ENCODE measurements around the gene MAN1A1.

The MAN1A1 gene

GRCh38 chr6:119325559-119326265, 23.8 kb downstream of the MAN1A1 start:
- DNase-seq (ENCODE audit: low read depth) = no peak

GRCh38 chr6:119324718-119325117, 24.8 kb downstream of the MAN1A1 start:
- no peak for DNase-seq (ENCODE audit: low read depth)

DNA sequence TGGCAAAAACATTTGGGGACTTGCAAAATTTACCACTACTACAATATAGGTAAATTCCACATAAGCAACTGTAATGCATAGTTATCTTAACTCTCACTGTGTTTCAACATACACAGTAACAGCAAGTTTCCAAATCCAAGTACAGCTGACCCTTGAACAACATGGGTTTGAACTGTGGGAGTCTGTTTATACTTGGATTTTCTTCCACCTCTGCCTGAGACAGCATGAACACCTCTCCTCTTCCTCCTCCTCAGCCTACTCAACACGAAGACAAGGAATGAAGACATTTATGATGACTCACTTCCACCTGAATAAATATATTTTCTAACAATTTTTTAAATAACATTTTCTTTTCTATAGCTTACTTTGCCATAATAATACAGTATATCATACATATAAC, 25.6 kb downstream of the MAN1A1 start:
- no peak for DNase-seq (ENCODE audit: low read depth)

DNA sequence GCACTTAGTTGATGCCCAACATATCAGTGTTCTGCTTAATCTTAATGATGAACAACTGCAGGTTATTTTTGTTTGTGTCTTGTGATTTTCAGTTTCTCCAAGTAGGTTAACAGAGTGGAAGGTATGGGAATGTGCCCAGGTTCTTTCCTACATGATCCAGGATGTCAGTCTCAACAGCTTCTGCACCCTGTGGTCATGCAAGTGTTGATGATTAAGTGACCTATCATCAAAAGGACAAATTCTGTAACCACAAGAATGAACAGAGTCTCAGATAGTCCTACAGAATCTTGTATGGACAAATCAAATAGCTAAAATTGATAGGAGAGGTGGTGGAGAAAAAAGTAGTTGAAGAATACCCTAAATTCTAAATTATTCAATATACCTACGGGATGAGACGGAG, 26.1 kb downstream of the MAN1A1 start:
- DNase-seq (ENCODE audit: low read depth) = no peak

DNA sequence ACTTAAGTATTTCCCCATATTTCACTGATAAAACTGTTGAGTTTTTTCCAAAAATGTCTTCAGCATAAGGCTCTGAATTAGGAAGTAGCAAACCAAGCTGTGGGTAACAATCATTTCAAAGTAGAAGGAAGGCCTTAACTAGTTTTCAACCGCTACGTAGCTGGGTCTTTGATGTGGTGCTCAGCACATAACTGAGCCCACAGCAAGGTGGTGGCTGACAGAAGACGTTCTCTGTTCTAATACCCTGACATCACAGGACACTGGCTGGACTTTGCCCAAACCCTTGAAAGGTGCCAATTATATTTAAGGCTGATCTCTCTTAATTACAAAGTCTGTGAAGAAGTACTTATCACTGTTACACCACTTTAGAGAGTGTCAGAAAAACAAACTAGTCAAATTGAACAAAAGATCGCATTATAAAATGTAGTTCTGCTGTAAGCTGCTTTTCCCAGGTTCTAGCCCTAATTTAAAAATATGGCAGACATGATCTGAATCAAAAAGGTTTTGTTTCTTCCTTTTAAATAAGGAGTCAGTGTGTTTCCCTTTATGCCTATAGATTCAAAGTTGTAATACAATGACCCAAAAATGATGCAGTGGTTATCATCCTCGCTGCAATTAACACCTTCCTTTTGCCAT, 26.7 kb downstream of the MAN1A1 start:
- no peak for DNase-seq (ENCODE audit: low read depth)

- DNase-seq (ENCODE audit: low read depth) = no peak
These were observed 27.5 kb downstream of the MAN1A1 start for GRCh38 chr6:119322034-119322433.

DNA sequence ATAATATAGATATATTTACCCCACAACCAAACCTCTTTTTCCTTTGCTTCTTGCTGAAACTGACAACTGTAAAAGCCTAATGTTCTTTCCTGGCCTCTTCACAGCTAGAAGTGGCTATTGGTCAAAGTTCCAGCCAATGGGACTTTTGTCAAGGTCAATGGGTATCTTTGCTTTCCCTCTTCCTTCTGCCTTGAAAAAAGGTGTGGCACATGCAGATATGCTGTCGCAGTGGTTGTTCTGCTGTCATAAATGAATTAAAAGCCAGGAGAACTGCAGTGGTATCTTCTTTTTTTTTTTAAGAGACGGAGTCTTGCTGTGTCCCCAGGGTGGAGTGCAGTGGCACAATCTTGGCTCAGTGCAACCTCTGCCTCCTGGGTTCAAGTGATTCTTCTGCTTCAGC, 29.9 kb downstream of the MAN1A1 start:
- no peak for DNase-seq (ENCODE audit: low read depth)

DNA sequence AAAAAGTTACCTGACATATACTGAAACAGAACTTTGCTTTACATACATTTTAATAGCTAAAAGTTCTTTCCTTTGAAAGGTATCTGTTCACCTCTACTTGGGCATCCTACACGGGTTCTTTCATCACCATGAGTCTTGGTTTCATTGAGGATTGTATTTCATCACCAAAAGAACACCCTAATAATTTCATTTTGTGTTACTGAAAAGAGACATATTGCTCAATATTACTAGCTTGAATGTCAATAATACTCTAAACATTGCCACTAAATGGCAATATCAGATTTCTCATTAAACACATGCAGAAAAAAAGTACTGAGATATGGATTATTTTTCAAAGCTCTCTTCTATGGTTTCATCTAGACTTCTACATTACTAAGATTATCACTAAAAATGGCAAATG, 30.8 kb downstream of the MAN1A1 start:
- no peak for DNase-seq (ENCODE audit: low read depth)

GRCh38 chr6:119318176-119318575, 31.4 kb downstream of the MAN1A1 start:
- DNase-seq (ENCODE audit: low read depth) = no peak

DNA sequence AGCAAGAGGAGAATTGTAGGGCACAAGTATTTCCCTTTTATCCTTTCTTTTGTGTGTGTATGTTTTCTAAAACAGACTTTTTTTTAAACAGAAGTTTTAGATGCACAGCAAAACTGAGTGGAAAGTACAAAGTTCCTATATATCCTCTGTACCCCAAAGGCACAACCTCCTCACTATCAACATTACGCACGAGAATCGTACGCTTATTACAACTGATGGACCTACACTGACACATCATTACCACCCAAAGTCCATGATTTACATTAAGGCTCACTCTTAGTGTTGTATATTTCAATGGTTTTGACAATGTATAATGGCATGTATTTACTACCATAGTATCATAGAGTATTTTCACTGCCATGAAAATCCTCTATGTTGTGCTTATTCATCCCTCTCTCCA, 32.6 kb downstream of the MAN1A1 start:
- DNase-seq (ENCODE audit: low read depth) = no peak

GRCh38 chr6:119314885-119315272, 34.7 kb downstream of the MAN1A1 start:
- no peak for DNase-seq (ENCODE audit: low read depth)

DNA sequence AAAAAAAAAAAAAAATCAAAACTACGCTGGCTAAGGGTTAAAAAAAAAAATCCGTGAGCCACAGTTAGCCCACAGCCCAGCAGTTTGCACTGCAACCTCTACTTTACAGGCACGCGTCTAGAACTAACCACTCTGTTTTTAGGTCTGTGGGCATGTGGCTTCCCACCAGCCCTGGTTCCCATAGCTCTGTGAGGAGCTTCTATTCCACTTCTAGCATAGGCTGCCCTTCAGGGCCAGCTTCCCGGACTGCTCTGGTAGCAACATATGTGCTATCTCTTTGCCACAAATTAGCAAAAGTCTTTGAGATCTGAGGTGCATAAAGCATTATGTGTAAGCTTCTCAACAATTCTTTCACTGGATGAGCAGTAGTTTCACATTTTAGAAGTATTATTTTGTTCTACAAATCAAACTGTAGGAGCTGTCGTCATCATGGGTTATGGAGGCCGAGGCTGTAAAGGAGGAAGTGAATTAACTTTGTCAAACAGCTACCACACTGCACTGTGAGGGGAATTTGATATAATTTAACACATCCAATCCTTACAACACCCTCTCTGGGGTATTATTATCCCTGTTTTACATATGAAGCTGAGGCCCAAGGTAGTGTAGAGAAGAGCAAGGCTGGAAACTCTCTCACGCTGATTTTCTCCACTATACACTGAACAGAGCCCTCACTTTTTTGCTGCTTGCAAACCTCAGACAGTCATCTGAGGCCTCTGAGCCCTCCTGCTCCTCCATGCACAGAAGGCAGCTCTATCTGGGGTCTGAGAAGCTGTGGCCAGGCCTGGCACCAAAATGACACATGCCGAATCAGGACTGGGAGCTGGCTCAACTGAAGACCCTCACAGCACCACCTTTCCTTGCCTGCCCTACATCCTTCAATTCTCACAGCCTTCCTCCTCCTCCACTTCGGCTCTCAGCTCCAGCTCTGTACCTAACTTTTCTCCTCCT, 35.4 kb downstream of the MAN1A1 start:
- no peak for DNase-seq (ENCODE audit: low read depth)

DNA sequence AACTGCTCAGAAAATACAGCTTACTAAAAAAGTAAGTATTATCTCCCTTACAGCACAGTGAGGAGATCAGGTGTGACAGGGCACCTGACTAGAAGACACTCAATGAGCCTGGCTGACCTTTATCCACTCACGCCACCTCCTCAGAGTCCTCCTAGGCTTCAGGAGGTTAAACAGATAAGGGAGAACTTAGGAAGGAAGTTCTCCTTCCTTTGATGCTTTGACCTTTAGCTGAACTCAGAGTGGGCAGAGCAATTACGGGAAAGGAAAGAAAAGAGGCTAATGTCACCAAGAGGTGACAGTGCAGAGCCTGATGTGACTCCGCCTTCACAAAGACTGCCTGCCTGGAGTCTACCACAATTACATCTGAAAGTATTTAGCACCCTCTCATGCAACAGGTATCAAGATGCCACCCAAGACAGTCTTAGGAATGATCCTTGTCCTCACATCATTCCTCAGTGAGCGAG, 36.7 kb downstream of the MAN1A1 start:
- DNase-seq (ENCODE audit: low read depth) = no peak

DNA sequence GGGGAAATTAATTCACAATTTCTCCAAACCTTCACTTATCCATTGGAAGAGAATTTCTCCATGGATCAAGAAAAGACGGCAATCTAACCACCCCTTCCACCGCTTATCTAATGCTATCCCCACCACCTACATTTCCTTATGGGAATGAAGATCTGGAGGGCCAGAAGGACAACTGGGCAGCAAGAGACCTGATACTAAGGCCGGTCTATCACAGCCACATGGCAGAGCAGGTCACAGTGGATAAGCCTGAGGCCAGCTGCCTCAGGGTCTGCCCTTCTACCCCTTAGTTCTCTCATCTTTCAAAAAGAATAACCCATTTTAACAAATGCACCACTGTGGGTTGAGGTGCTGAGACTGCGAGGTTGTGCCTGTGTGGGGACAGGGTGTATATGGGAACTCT, 37.1 kb downstream of the MAN1A1 start:
- no peak for DNase-seq (ENCODE audit: low read depth)

- DNase-seq (ENCODE audit: low read depth) = no peak
These were observed 37.9 kb downstream of the MAN1A1 start for GRCh38 chr6:119311514-119312142.

DNA sequence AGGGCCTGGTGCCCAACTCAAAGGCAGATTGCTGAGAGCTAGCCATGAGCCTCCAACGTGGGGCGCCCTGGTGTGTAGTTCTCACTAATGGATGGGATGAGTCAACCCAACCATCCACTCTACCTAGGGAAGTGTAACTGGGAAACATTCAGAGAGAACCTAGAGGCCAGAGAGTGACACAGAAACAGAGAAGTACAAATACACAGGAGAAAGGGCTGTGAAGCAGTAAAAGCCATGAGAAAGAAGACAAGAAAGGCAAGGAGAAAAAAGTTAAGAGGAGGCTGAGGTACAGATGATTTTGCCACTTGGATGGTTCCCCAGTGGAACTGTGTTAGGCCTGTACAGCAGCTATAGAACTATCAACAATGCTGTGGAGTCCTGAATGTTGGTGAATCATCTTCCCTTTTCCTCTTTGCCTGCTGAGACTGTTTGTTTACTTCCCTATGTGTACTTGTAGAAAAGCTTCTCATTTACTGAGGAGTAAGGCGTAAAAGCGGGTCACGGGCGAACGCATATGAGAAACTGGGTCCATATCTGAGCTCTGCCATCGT, 39.0 kb downstream of the MAN1A1 start:
- no peak for DNase-seq (ENCODE audit: low read depth)

DNA sequence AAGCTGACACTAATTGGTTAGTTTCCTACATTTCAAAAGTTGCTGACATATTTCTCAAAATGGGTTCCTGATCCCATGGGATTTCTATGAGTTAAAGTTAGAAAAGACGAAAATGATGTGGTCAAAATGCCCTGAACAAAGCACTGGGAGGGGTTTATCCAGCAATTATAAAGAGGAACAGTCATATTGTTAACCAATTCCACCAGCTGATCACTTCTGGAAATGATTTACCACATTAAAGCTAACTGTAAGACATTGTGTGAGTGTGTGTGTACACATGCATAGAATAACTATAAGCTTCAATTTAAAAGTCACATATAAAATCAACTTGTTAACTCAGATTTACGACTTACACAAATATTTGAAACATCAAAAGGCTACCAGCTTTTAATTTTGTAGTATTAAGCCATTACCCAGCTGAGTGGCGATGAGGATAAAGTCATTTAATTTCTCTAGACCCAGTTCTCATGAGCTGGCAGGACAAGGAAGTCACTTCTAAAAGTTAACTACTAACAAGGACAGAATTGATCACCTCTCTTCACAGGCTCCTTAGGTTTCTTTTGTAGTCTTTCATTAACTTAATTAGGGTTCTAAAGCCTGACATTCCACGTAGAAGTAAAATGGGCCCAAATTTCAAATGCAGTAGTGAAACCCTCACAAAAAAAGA, 40.4 kb downstream of the MAN1A1 start:
- DNase-seq (ENCODE audit: low read depth) = no peak

GRCh38 chr6:119308048-119308570, 41.5 kb downstream of the MAN1A1 start:
- DNase-seq (ENCODE audit: low read depth) = no peak

DNA sequence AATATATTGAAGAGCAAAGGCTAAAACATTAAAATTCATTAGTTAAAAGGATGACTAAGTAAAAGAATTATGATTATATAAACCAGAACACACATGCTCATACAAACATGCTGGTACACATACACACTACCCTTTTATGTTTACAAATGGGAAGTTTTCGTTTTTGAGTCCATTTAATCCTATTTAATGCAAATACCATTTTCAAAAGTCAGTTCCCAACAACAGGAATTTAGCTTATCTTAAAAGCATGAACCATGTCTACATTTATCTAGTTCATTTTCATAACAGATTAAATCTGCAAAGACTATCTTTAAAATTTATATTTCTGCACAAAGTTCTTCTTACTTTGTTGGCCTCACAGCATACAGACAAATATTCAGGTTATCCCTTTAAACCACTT, 42.5 kb downstream of the MAN1A1 start:
- DNase-seq (ENCODE audit: low read depth) = no peak

GRCh38 chr6:119306396-119306968, 43.1 kb downstream of the MAN1A1 start:
- no peak for DNase-seq (ENCODE audit: low read depth)
